Fibroblast of skin of back (primary cell): ENCODE measurements around the gene COMTD1.
"Not testable (repeated sequence)": the region's sequence is repeated elsewhere in the genome, so short reads cannot be mapped to it uniquely, and the experiment has no call there.

Experiments
- DNase-seq: peaks from one replicate; pipeline ENCODE4 v3.0.0-alpha.2; 2013

COMTD1 gene

GRCh38 chr10:75221492-75221891 lies 14.3 kb downstream of the COMTD1 start:
- not testable (repeated sequence) for DNase-seq

GRCh38 chr10:75220274-75220673 lies 15.5 kb downstream of the COMTD1 start:
- no peak for DNase-seq

- DNase-seq: no peak
Observed at GRCh38 chr10:75212343-75212742, 23.4 kb downstream of the COMTD1 start.

- DNase-seq: peak; percentile 70
Observed at GRCh38 chr10:75211007-75211691, 24.6 kb downstream of the COMTD1 start.

GRCh38 chr10:75210282-75211006 lies 25.3 kb downstream of the COMTD1 start, which contains the start of gene VDAC2:
Gene VDAC2 (plus strand): TSS chr10:75210796. CDS start chr10:75211159, 363 bp downstream.
- DNase-seq: peak; percentile 87

GRCh38 chr10:75209921-75210281 lies 25.9 kb downstream of the COMTD1 start:
- peak; percentile 85 for DNase-seq

GRCh38 chr10:75209086-75209920 lies 26.5 kb downstream of the COMTD1 start:
- DNase-seq: no peak

GRCh38 chr10:75208181-75208580 lies 27.6 kb downstream of the COMTD1 start:
- peak; percentile 49 for DNase-seq

GRCh38 chr10:75207857-75208144 lies 28.0 kb downstream of the COMTD1 start:
- no peak for DNase-seq

- DNase-seq: no peak
Observed at GRCh38 chr10:75207079-75207856, 28.5 kb downstream of the COMTD1 start.

GRCh38 chr10:75206638-75207037 lies 29.1 kb downstream of the COMTD1 start:
- not testable (repeated sequence) for DNase-seq

GRCh38 chr10:75205908-75206307 lies 29.8 kb downstream of the COMTD1 start:
- no peak for DNase-seq

GRCh38 chr10:75203724-75204123 lies 32.0 kb downstream of the COMTD1 start:
- no peak for DNase-seq

GRCh38 chr10:75203046-75203620 lies 32.6 kb downstream of the COMTD1 start:
- not testable (repeated sequence) for DNase-seq

- peak; percentile 90 for DNase-seq
Observed at GRCh38 chr10:75202321-75203045, 33.3 kb downstream of the COMTD1 start.

GRCh38 chr10:75201793-75202307 lies 33.9 kb downstream of the COMTD1 start:
- DNase-seq: no peak

GRCh38 chr10:75199949-75200348 lies 35.8 kb downstream of the COMTD1 start:
- not testable (repeated sequence) for DNase-seq

- no peak for DNase-seq
Observed at GRCh38 chr10:75197906-75198305, 37.9 kb downstream of the COMTD1 start.

- no peak for DNase-seq
Observed at GRCh38 chr10:75197066-75197465, 38.7 kb downstream of the COMTD1 start.

GRCh38 chr10:75195035-75195763 lies 40.6 kb downstream of the COMTD1 start:
- DNase-seq: peak; percentile 36
